H1 (cell line): ENCODE results near the gene PEAK1. TPM values are rescaled to one million over a fixed set of nuclear protein-coding genes. Genes with fewer than 3 reads are reported as not detected.

Experiments
- CHD1 ChIP-seq: IDR thresholded peaks from 2 replicates; pipeline ENCODE4 v1.6.1; 2012; ENCODE audit warnings: low read depth, low read length, improper control_type of control experiment
- CHD2 ChIP-seq: IDR thresholded peaks from 2 replicates; pipeline ENCODE4 v1.6.1; 2012; ENCODE audit warnings: low read length, improper control_type of control experiment
- CHD7 ChIP-seq: fragments of 300-600 bp; sonication (generic); IDR thresholded peaks from 2 replicates; pipeline ENCODE4 v1.7.1; 2012; ENCODE audit warnings: low read length, moderate library complexity, mild to moderate bottlenecking, inconsistent platforms; ENCODE audit not compliant: insufficient replicate concordance
- FOSL1 ChIP-seq: IDR thresholded peaks from 2 replicates; pipeline ENCODE4 v1.6.1; 2011; ENCODE audit warnings: mild to moderate bottlenecking, low read depth, low read length, moderate library complexity; ENCODE audit not compliant: insufficient read depth
- JUN ChIP-seq: IDR thresholded peaks from 2 replicates; pipeline ENCODE4 v1.6.1; 2011; ENCODE audit warnings: low read depth, mild to moderate bottlenecking, improper control_type of control experiment, low read length
- JUND ChIP-seq: IDR thresholded peaks from 2 replicates; pipeline ENCODE4 v1.6.1; 2011; ENCODE audit warnings: mild to moderate bottlenecking, improper control_type of control experiment, low read length
- SIN3A ChIP-seq, 2 experiments: IDR thresholded peaks in 1 of 2; conservative IDR thresholded peaks in 1 of 2; 2 replicates each; pipeline ENCODE4 v1.6.1; 2011 to 2012; ENCODE audit warnings: low read length in 2 of 2, improper control_type of control experiment in 1 of 2, low read depth in 1 of 2, mild to moderate bottlenecking in 1 of 2
- SP1 ChIP-seq: IDR thresholded peaks from 2 replicates; pipeline ENCODE4 v1.6.1; 2011; ENCODE audit warnings: low read depth, low read length
- SP4 ChIP-seq: IDR thresholded peaks from 2 replicates; pipeline ENCODE4 v1.6.1; 2012; ENCODE audit warnings: low read length, inconsistent platforms
- ZNF274 ChIP-seq: IDR thresholded peaks from 2 replicates; pipeline ENCODE4 v1.7.0; 2012; ENCODE audit warnings: low read length, borderline replicate concordance; ENCODE audit errors: extremely low read depth
- polyA plus RNA-seq, 7 experiments: library from polyadenylated mRNA; depleted of rRNA in 3 of 7; stranded (reverse) in 5 of 7; unstranded in 2 of 7; fragments of >200 nt in 5 of 7; fragments of 200-250 nt in 2 of 7; gene quantifications; 1 replicate in 5 of 7; 2 replicates in 1 of 7; 4 replicates in 1 of 7; pipeline versions ENCODE4 v1.2.1 to v1.2.3, GENCODE V29; 2011 to 2013; ENCODE audit warnings: missing spikeins in 2 of 7, mixed read lengths in 2 of 7
- total RNA-seq: library from RNA; stranded (reverse); fragmentation: NEBNext Ultra II Directional; extraction: Animal tissue kit (Norgen Biotek cat#: 25700); gene quantifications from 2 replicates; pipeline ENCODE4 v1.2.1, GENCODE V29; 2021

The PEAK1 gene
- total and polyA plus RNA-seq, 2 of the 8 experiments (the other 6 are each of a cell fraction or from before 2014, with no cell fraction given): 8.8 to 44.8 TPM

- TF ChIP-seq JUN: no peak
- TF ChIP-seq JUND: no peak
- TF ChIP-seq SP1: peak; percentile 80; the same call in 1 of the 2 replicates
- TF ChIP-seq CHD1: no peak
- no peak for TF ChIP-seq CHD7
- no peak for TF ChIP-seq FOSL1
- no peak for TF ChIP-seq ZNF274
- no peak for TF ChIP-seq SP4
- TF ChIP-seq SIN3A (conservative IDR thresholded peaks at IDR 0.05 in 1 of 2, IDR thresholded peaks at IDR 0.05 in 1 of 2; ENCODE audit: low read depth in 1 of 2, low read length in 2 of 2): peak in 1 of 2 experiments; percentile 48; a peak in 1 of 4 replicates
- TF ChIP-seq CHD2: 0 out of 2 replicates have a peak, but pooled peaks have one; percentile 19
These were observed 349.2 kb downstream of the PEAK1 start, which contains the start of gene TSPAN3 (continued) for GRCh38 chr15:77070495-77071304.
